K562 (cell line): ENCODE data around the gene FBLIM1. TPM values are rescaled to one million over a fixed set of nuclear protein-coding genes. Genes with fewer than 3 reads are reported as not detected.

Source experiments
- ATF7 ChIP-seq: fragments of 450-650 bp; IDR thresholded peaks from 2 replicates; pipeline ENCODE4 v1.7.1; 2014; ENCODE audit warnings: mild to moderate bottlenecking, moderate library complexity
- BHLHE40 ChIP-seq: IDR thresholded peaks from 2 replicates; pipeline ENCODE4 v1.6.1; 2011; ENCODE audit warnings: low read length, improper control_type of control experiment
- CBX8 ChIP-seq: fragments of 200-600 bp; sonication (generic); IDR thresholded peaks from 2 replicates; pipeline ENCODE4 v1.6.1; 2012; ENCODE audit warnings: borderline replicate concordance, mixed run types, low read depth, mild to moderate bottlenecking, moderate library complexity, mixed read lengths, low read length, control low read depth, inconsistent platforms; ENCODE audit not compliant: poor library complexity, severe bottlenecking; ENCODE audit errors: extremely low read depth
- CHD7 ChIP-seq: fragments of 200-600 bp; sonication (generic); IDR thresholded peaks from one replicate; pipeline ENCODE4 v1.6.1; 2012; ENCODE audit warnings: mild to moderate bottlenecking, low read depth, low read length, inconsistent platforms
- CREM ChIP-seq: IDR thresholded peaks from 2 replicates; pipeline ENCODE4 v1.6.1; 2014; ENCODE audit warnings: antibody characterized with exemption, low read depth
- GABPA ChIP-seq: fragments of 200-800 bp; sonication (Bioruptor generic); conservative IDR thresholded peaks from 2 replicates; pipeline ENCODE4 v1.6.1; 2016; ENCODE audit warnings: low read depth, missing genetic modification characterization, missing compliant biosample characterization
- HMG20B ChIP-seq: fragments of 250-450 bp; sonication (Bioruptor Pico); IDR thresholded peaks from 2 replicates; pipeline ENCODE4 v1.5.0; 2021; ENCODE audit warnings: mild to moderate bottlenecking
- ILF3 ChIP-seq: fragments of 450-650 bp; IDR thresholded peaks from 2 replicates; pipeline ENCODE4 v1.6.1; 2018; ENCODE audit warnings: antibody characterized with exemption, mild to moderate bottlenecking, moderate library complexity, borderline replicate concordance
- JUND ChIP-seq, 2 experiments: IDR thresholded peaks; 2 replicates in 1 of 2; 3 replicates in 1 of 2; pipeline ENCODE4 v1.6.1; 2011; ENCODE audit warnings: borderline replicate concordance in 2 of 2, low read depth in 2 of 2, low read length in 2 of 2, improper control_type of control experiment in 1 of 2, missing biosample characterization in 1 of 2, missing genetic modification characterization in 1 of 2, missing genetic modification reagents in 1 of 2
- KDM2B ChIP-seq: fragments of 250-450 bp; sonication (Bioruptor Pico); IDR thresholded peaks from 2 replicates; pipeline ENCODE4 v1.8.0; 2021; ENCODE audit warnings: mild to moderate bottlenecking, moderate library complexity
- KDM5B ChIP-seq: fragments of 200-600 bp; sonication (generic); IDR thresholded peaks from 2 replicates; pipeline ENCODE4 v1.6.1; 2012; ENCODE audit warnings: low read depth, mild to moderate bottlenecking, moderate library complexity, low read length, control low read depth, inconsistent platforms; ENCODE audit not compliant: insufficient replicate concordance
- MYNN ChIP-seq, 2 experiments: sonication (generic); formaldehyde crosslinking in 1 of 2; IDR thresholded peaks; 2 replicates each; pipeline versions ENCODE4 v1.5.0 to v1.6.1; 2016 to 2020; ENCODE audit warnings: antibody characterized with exemption in 1 of 2, missing genetic modification reagents in 1 of 2
- NCOA4 ChIP-seq: fragments of 450-650 bp; IDR thresholded peaks from 2 replicates; pipeline ENCODE4 v1.6.1; 2018; ENCODE audit warnings: mild to moderate bottlenecking; ENCODE audit not compliant: partially characterized antibody
- polyA plus RNA-seq, 8 experiments: library from polyadenylated mRNA; depleted of rRNA in 4 of 8; stranded (reverse) in 5 of 8; unstranded in 3 of 8; fragments of >200 nt; fragmentation: Nextera tagmentation in 2 of 8; fragmentation: Illumina TruSeq in 1 of 8; extraction: Ambion mirVana in 2 of 8; extraction: Trizol in 1 of 8; gene quantifications; 2 replicates each; pipeline versions ENCODE4 v1.2.1 to v1.2.3, GENCODE V29; 2011 to 2014; ENCODE audit warnings: inconsistent platforms in 1 of 8, missing spikeins in 1 of 8
- total RNA-seq, 7 experiments: library from RNA; depleted of rRNA in 6 of 7; stranded (reverse); fragments of >200 nt in 6 of 7; fragmentation: Illumina TruSeq in 2 of 7; extraction: Trizol in 2 of 7; gene quantifications; 2 replicates each; pipeline versions ENCODE4 v1.2.1 to v1.2.3, GENCODE V29; 2011 to 2021; ENCODE audit warnings: low replicate concordance in 1 of 7

FBLIM1 gene
- total and polyA plus RNA-seq, 9 of the 15 experiments (the other 6 are each of a cell fraction or from before 2014, with no cell fraction given): 0.14 to 0.24 TPM; not detected in 7

GRCh38 chr1:15765495-15766194 lies 7.0 kb downstream of the FBLIM1 start (continued):
- TF ChIP-seq CHD7 (no peak), BHLHE40 (peak; percentile 14; the same call in 1 of the 2 replicates), ATF7 (peak; percentile 51; the same call in 1 of the 2 replicates), MYNN (IDR thresholded peaks at IDR 0.05) (no peak), MYNN (CRISPR knock-in tag; IDR thresholded peaks at IDR 0.05) (no peak), CREM (peak; percentile 57; the same call in 1 of the 2 replicates), HMG20B (no peak), JUND (IDR thresholded peaks at IDR 0.05; ENCODE audit: borderline replicate concordance, low read depth, low read length) (peak; percentile 69), JUND (tag; IDR thresholded peaks at IDR 0.05; ENCODE audit: borderline replicate concordance, low read depth, low read length) (peak; percentile 37; the same call in 1 of the 3 replicates), NCOA4 (no peak), CBX8 (no peak), KDM2B (CRISPR knock-in tag) (no peak), KDM5B (no peak), GABPA (peak; percentile 56), ILF3 (no peak)
